K562 (cell line): ENCODE results near the gene GALNT16. TPM values are rescaled to one million over a fixed set of nuclear protein-coding genes. Genes with fewer than 3 reads are reported as not detected.

Source experiments
- ARID4B ChIP-seq: sonication (generic); formaldehyde crosslinking; IDR thresholded peaks from 2 replicates; pipeline ENCODE4 v1.8.0; 2022; ENCODE audit warnings: mild to moderate bottlenecking, missing genetic modification reagents
- E4F1 ChIP-seq: fragments of 250-450 bp; sonication (Bioruptor Pico); IDR thresholded peaks from 2 replicates; pipeline ENCODE4 v1.5.0; 2021; ENCODE audit warnings: mild to moderate bottlenecking, borderline replicate concordance
- polyA plus RNA-seq, 8 experiments: library from polyadenylated mRNA; depleted of rRNA in 4 of 8; stranded (reverse) in 5 of 8; unstranded in 3 of 8; fragments of >200 nt; fragmentation: Nextera tagmentation in 2 of 8; fragmentation: Illumina TruSeq in 1 of 8; extraction: Ambion mirVana in 2 of 8; extraction: Trizol in 1 of 8; gene quantifications; 2 replicates each; pipeline versions ENCODE4 v1.2.1 to v1.2.3, GENCODE V29; 2011 to 2014; ENCODE audit warnings: inconsistent platforms in 1 of 8, missing spikeins in 1 of 8
- total RNA-seq, 7 experiments: library from RNA; depleted of rRNA in 6 of 7; stranded (reverse); fragments of >200 nt in 6 of 7; fragmentation: Illumina TruSeq in 2 of 7; extraction: Trizol in 2 of 7; gene quantifications; 2 replicates each; pipeline versions ENCODE4 v1.2.1 to v1.2.3, GENCODE V29; 2011 to 2021; ENCODE audit warnings: low replicate concordance in 1 of 7

Gene GALNT16
- total and polyA plus RNA-seq, 9 of the 15 experiments (the other 6 are each of a cell fraction or from before 2014, with no cell fraction given) = not detected

GRCh38 chr14:69319911-69320310 lies 60.0 kb downstream of the GALNT16 start (continued):
- TF ChIP-seq E4F1 (CRISPR knock-in tag) (no peak), ARID4B (CRISPR knock-in tag) (no peak)
